HK-2 (cell line): ENCODE results near the gene ONECUT1.
"Not testable (repeated sequence)": the region's sequence is repeated elsewhere in the genome, so short reads cannot be mapped to it uniquely, and the experiment has no call there.

ENCODE experiments used
- DNase-seq: peaks from one replicate; pipeline ENCODE4 v3.0.0-alpha.2; 2018; ENCODE audit not compliant: unreplicated experiment

The ONECUT1 gene

GRCh38 chr15:52790169-52790708 lies at the start of gene ONECUT1:
Gene ONECUT1, minus strand, starts transcription at chr15:52790336. Its CDS starts 452 bp downstream, at chr15:52789884.
- DNase-seq = peak; percentile 67

GRCh38 chr15:52834379-52834778 lies 44.2 kb upstream of the ONECUT1 start:
- no peak for DNase-seq

- not testable (repeated sequence) for DNase-seq
These were observed 34.2 kb upstream of the ONECUT1 start for GRCh38 chr15:52824169-52824942.

GRCh38 chr15:52822475-52822874 lies 32.3 kb upstream of the ONECUT1 start:
- DNase-seq = no peak

GRCh38 chr15:52819253-52819652 lies 29.1 kb upstream of the ONECUT1 start:
- no peak for DNase-seq

GRCh38 chr15:52815899-52816298 lies 25.8 kb upstream of the ONECUT1 start:
- not testable (repeated sequence) for DNase-seq

- DNase-seq = no peak
These were observed 18.9 kb upstream of the ONECUT1 start for GRCh38 chr15:52808996-52809395.

- no peak for DNase-seq
These were observed 18.3 kb upstream of the ONECUT1 start for GRCh38 chr15:52808441-52808840.

GRCh38 chr15:52806284-52806655 lies 16.1 kb upstream of the ONECUT1 start:
- DNase-seq = no peak

- no peak for DNase-seq
These were observed 15.5 kb upstream of the ONECUT1 start for GRCh38 chr15:52805351-52806283.

- DNase-seq = no peak
These were observed 14.5 kb upstream of the ONECUT1 start for GRCh38 chr15:52804526-52805081.

GRCh38 chr15:52803467-52804306 lies 13.6 kb upstream of the ONECUT1 start:
- no peak for DNase-seq

GRCh38 chr15:52803108-52803466 lies 13.0 kb upstream of the ONECUT1 start:
- no peak for DNase-seq

GRCh38 chr15:52802110-52802509 lies 12.0 kb upstream of the ONECUT1 start:
- DNase-seq = no peak

GRCh38 chr15:52801748-52802085 lies 11.6 kb upstream of the ONECUT1 start:
- no peak for DNase-seq

GRCh38 chr15:52800828-52801747 lies 11.0 kb upstream of the ONECUT1 start:
- DNase-seq = no peak

- no peak for DNase-seq
These were observed 9.1 kb upstream of the ONECUT1 start for GRCh38 chr15:52799145-52799811.

- no peak for DNase-seq
These were observed 8.5 kb upstream of the ONECUT1 start for GRCh38 chr15:52798529-52799101.
